Mononuclear cell (primary cell): ENCODE measurements around the gene RLBP1. TPM values are rescaled to one million over a fixed set of nuclear protein-coding genes. Genes with fewer than 3 reads are reported as not detected.

Source experiments
- H3K27me3 ChIP-seq: 2 replicates; pipeline ENCODE4 v1.6.0; 2011; ENCODE audit warnings: low read length, control low read depth; ENCODE audit not compliant: insufficient read depth
- H3K4me1 ChIP-seq: 2 replicates; pipeline ENCODE4 v1.5.1; 2011; ENCODE audit warnings: mild to moderate bottlenecking, low read length, control low read depth; ENCODE audit not compliant: insufficient read depth
- H3K4me3 ChIP-seq: 2 replicates; pipeline ENCODE4 v1.5.1; 2011; ENCODE audit warnings: mild to moderate bottlenecking, low read length, moderate library complexity
- H3K9me3 ChIP-seq: 2 replicates; pipeline ENCODE4 v1.5.1; 2011; ENCODE audit warnings: low read depth, mild to moderate bottlenecking, control low read depth, low read length
- total RNA-seq: library from RNA; depleted of rRNA; stranded (reverse); fragments of >200 nt; gene quantifications from one replicate; pipeline ENCODE4 v1.2.3, GENCODE V29; 2012

Gene RLBP1
- total RNA-seq, 1 donor, result not detected

GRCh38 chr15:89196994-89197393, 24.4 kb downstream of the RLBP1 start:
- Histone ChIP-seq H3K27me3 (no peaks in the 10 kb centered on the region), H3K4me3 (no peak overlapping the region), H3K4me1 (no peaks in the 10 kb centered on the region), H3K9me3 (no peaks in the 10 kb centered on the region)

GRCh38 chr15:89196241-89196640, 25.1 kb downstream of the RLBP1 start:
- H3K9me3 ChIP-seq, result no peaks in the 10 kb centered on the region
- no peak overlapping the region for H3K4me3 ChIP-seq
- no peaks in the 10 kb centered on the region for H3K27me3 ChIP-seq
- H3K4me1 ChIP-seq, result no peaks in the 10 kb centered on the region

GRCh38 chr15:89195836-89196235, 25.5 kb downstream of the RLBP1 start:
- Histone ChIP-seq H3K4me1 (no peaks in the 10 kb centered on the region), H3K27me3 (no peaks in the 10 kb centered on the region), H3K4me3 (no peak overlapping the region), H3K9me3 (no peaks in the 10 kb centered on the region)

- H3K9me3 ChIP-seq, result no peaks in the 10 kb centered on the region
- H3K27me3 ChIP-seq, result no peaks in the 10 kb centered on the region
- H3K4me1 ChIP-seq, result no peaks in the 10 kb centered on the region
- no peak overlapping the region for H3K4me3 ChIP-seq
Measured at GRCh38 chr15:89194608-89195007, 26.8 kb downstream of the RLBP1 start.

GRCh38 chr15:89192766-89193165, 28.6 kb downstream of the RLBP1 start:
- H3K9me3 ChIP-seq, result no peaks in the 10 kb centered on the region
- H3K4me1 ChIP-seq, result no peaks in the 10 kb centered on the region
- no peak overlapping the region for H3K4me3 ChIP-seq
- no peaks in the 10 kb centered on the region for H3K27me3 ChIP-seq

GRCh38 chr15:89192136-89192535, 29.2 kb downstream of the RLBP1 start:
- no peaks in the 10 kb centered on the region for H3K9me3 ChIP-seq
- no peak overlapping the region for H3K4me3 ChIP-seq
- no peaks in the 10 kb centered on the region for H3K27me3 ChIP-seq
- no peaks in the 10 kb centered on the region for H3K4me1 ChIP-seq

- H3K4me3 ChIP-seq, result no peak overlapping the region
- no peaks in the 10 kb centered on the region for H3K27me3 ChIP-seq
- no peaks in the 10 kb centered on the region for H3K4me1 ChIP-seq
- no peaks in the 10 kb centered on the region for H3K9me3 ChIP-seq
Measured at GRCh38 chr15:89187986-89188514, 33.3 kb downstream of the RLBP1 start.

GRCh38 chr15:89187301-89187985, 33.9 kb downstream of the RLBP1 start:
- Histone ChIP-seq H3K4me1 (no peaks in the 10 kb centered on the region), H3K27me3 (no peaks in the 10 kb centered on the region), H3K9me3 (no peaks in the 10 kb centered on the region), H3K4me3 (no peak overlapping the region)

GRCh38 chr15:89186803-89187202, 34.6 kb downstream of the RLBP1 start:
- H3K4me3 ChIP-seq, result no peak overlapping the region
- no peaks in the 10 kb centered on the region for H3K27me3 ChIP-seq
- no peaks in the 10 kb centered on the region for H3K4me1 ChIP-seq
- no peaks in the 10 kb centered on the region for H3K9me3 ChIP-seq

GRCh38 chr15:89184886-89185526, 36.4 kb downstream of the RLBP1 start:
- Histone ChIP-seq H3K4me3 (no peak overlapping the region), H3K9me3 (no peaks in the 10 kb centered on the region), H3K27me3 (no peaks in the 10 kb centered on the region), H3K4me1 (no peaks in the 10 kb centered on the region)

- Histone ChIP-seq H3K4me1 (no peaks in the 10 kb centered on the region), H3K27me3 (no peaks in the 10 kb centered on the region), H3K4me3 (no peak overlapping the region), H3K9me3 (no peaks in the 10 kb centered on the region)
Measured at GRCh38 chr15:89184357-89184756, 37.0 kb downstream of the RLBP1 start.

GRCh38 chr15:89179966-89180875, 41.2 kb downstream of the RLBP1 start:
- Histone ChIP-seq H3K4me1 (no peaks in the 10 kb centered on the region), H3K4me3 (no peak overlapping the region), H3K27me3 (no peaks in the 10 kb centered on the region), H3K9me3 (no peaks in the 10 kb centered on the region)

- H3K4me1 ChIP-seq, result no peaks in the 10 kb centered on the region
- H3K9me3 ChIP-seq, result no peaks in the 10 kb centered on the region
- no peaks in the 10 kb centered on the region for H3K27me3 ChIP-seq
- H3K4me3 ChIP-seq, result no peak overlapping the region
Measured at GRCh38 chr15:89178307-89178977, 42.9 kb downstream of the RLBP1 start.

- Histone ChIP-seq H3K9me3 (no peaks in the 10 kb centered on the region), H3K4me1 (peaks cover 2% of the 10 kb centered on the region), H3K4me3 (no peak overlapping the region), H3K27me3 (no peaks in the 10 kb centered on the region)
Measured at GRCh38 chr15:89177633-89178306, 43.6 kb downstream of the RLBP1 start.
